GM23338 (cell line): ENCODE data around the gene APC2. TPM values are rescaled to one million over a fixed set of nuclear protein-coding genes. Genes with fewer than 3 reads are reported as not detected.

Source experiments
- ATAC-seq: fragments of 200-7000 bp; cut with Tn5 transposase; 3 replicates; pipeline ENCODE4 v1.9.1; 2020
- DNase-seq: peaks from one replicate; pipeline ENCODE4 v3.0.0-alpha.2; 2015; ENCODE audit warnings: low spot score
- H2AFZ ChIP-seq: fragments of 200-600 bp; sonication (generic); 2 replicates; pipeline ENCODE4 v1.8.0; 2016; ENCODE audit warnings: antibody characterized with exemption, mild to moderate bottlenecking, moderate library complexity
- H3F3A ChIP-seq: fragments of 200-600 bp; sonication (generic); replicated peaks from 2 replicates; pipeline ENCODE4 v1.8.0; 2017; ENCODE audit warnings: antibody characterized with exemption, mixed run types, low read depth
- H3K27ac ChIP-seq: fragments of 200-600 bp; sonication (generic); 2 replicates; pipeline ENCODE4 v1.6.1; 2016; ENCODE audit warnings: low read depth
- H3K27me3 ChIP-seq: fragments of 200-600 bp; sonication (generic); 2 replicates; pipeline ENCODE4 v1.8.0; 2016; ENCODE audit warnings: mild to moderate bottlenecking, mixed run types, moderate library complexity; ENCODE audit not compliant: insufficient read depth
- H3K36me3 ChIP-seq: fragments of 200-600 bp; sonication (generic); 2 replicates; pipeline ENCODE4 v1.8.0; 2016; ENCODE audit warnings: mild to moderate bottlenecking; ENCODE audit not compliant: insufficient read depth
- H3K4me1 ChIP-seq: fragments of 200-600 bp; sonication (generic); 2 replicates; pipeline ENCODE4 v1.8.0; 2016; ENCODE audit warnings: mild to moderate bottlenecking, moderate library complexity; ENCODE audit not compliant: insufficient read depth
- H3K4me2 ChIP-seq: fragments of 200-600 bp; sonication (generic); 2 replicates; pipeline ENCODE4 v1.7.1; 2017; ENCODE audit warnings: mixed run types
- H3K4me3 ChIP-seq: fragments of 200-600 bp; sonication (generic); 2 replicates; pipeline ENCODE4 v1.6.1; 2016; ENCODE audit warnings: mixed run types
- H3K79me2 ChIP-seq: fragments of 200-600 bp; sonication (generic); replicated peaks from 2 replicates; pipeline ENCODE4 v1.8.0; 2017; ENCODE audit warnings: mild to moderate bottlenecking; ENCODE audit not compliant: insufficient read depth
- H3K9me2 ChIP-seq: fragments of 200-600 bp; sonication (generic); 2 replicates; pipeline ENCODE4 v1.8.0; 2017; ENCODE audit not compliant: insufficient read depth
- H4K20me1 ChIP-seq: fragments of 200-600 bp; sonication (generic); replicated peaks from 2 replicates; pipeline ENCODE4 v1.8.0; 2017; ENCODE audit warnings: mild to moderate bottlenecking; ENCODE audit not compliant: insufficient read depth
- H3K27ac Mint-ChIP-seq: 2 replicates; pipeline ENCODE4 v1.8.0; 2020; ENCODE audit warnings: inconsistent platforms, mild to moderate bottlenecking, moderate library complexity, mixed read lengths
- H3K27me3 Mint-ChIP-seq: 3 replicates; pipeline ENCODE4 v1.8.0; 2022; ENCODE audit warnings: low read depth, mild to moderate bottlenecking, moderate library complexity, mixed read lengths, inconsistent platforms; ENCODE audit not compliant: insufficient read depth, poor library complexity
- H3K36me3 Mint-ChIP-seq: 3 replicates; pipeline ENCODE4 v1.8.0; 2021; ENCODE audit warnings: low read depth, mild to moderate bottlenecking, inconsistent platforms, moderate library complexity, mixed read lengths
- H3K4me1 Mint-ChIP-seq: 3 replicates; pipeline ENCODE4 v1.8.0; 2020; ENCODE audit warnings: mild to moderate bottlenecking, inconsistent platforms, mixed read lengths
- H3K4me3 Mint-ChIP-seq: 3 replicates; pipeline ENCODE4 v1.8.0; 2021; ENCODE audit warnings: moderate library complexity, mild to moderate bottlenecking, inconsistent platforms, mixed read lengths
- H3K9me3 Mint-ChIP-seq: 3 replicates; pipeline ENCODE4 v1.8.0; 2020; ENCODE audit warnings: moderate library complexity, mild to moderate bottlenecking, inconsistent platforms, mixed read lengths
- CTCF ChIP-seq, 2 experiments: fragments of 200-600 bp in 1 of 2; sonication (generic) in 1 of 2; conservative IDR thresholded peaks; 2 replicates each; pipeline versions ENCODE4 v1.5.1 to v1.6.1; 2016 to 2017; ENCODE audit warnings: antibody characterized with exemption in 2 of 2, low read depth in 2 of 2, mild to moderate bottlenecking in 2 of 2, moderate library complexity in 1 of 2
- ETS1 ChIP-seq: IDR thresholded peaks from 2 replicates; pipeline ENCODE4 v1.6.1; 2016; ENCODE audit warnings: antibody characterized with exemption
- EZH2phosphoT487 ChIP-seq: fragments of 200-600 bp; sonication (generic); IDR thresholded peaks from one replicate; pipeline ENCODE4 v1.8.1; 2018; ENCODE audit warnings: antibody characterized with exemption; ENCODE audit not compliant: unreplicated experiment
- NANOG ChIP-seq: IDR thresholded peaks from 2 replicates; pipeline ENCODE4 v1.6.1; 2016; ENCODE audit warnings: antibody characterized with exemption, borderline replicate concordance
- REST ChIP-seq: IDR thresholded peaks from one replicate; pipeline ENCODE4 v1.6.1; 2018; ENCODE audit warnings: antibody characterized with exemption; ENCODE audit not compliant: unreplicated experiment
- STAT1 ChIP-seq: IDR thresholded peaks from one replicate; pipeline ENCODE4 v1.6.1; 2016; ENCODE audit warnings: antibody characterized with exemption; ENCODE audit not compliant: unreplicated experiment
- ZNF114 ChIP-seq: fragments of 250-450 bp; sonication (Bioruptor Pico); IDR thresholded peaks from 2 replicates; pipeline ENCODE4 v1.5.0; 2020; ENCODE audit warnings: mild to moderate bottlenecking, moderate library complexity
- ZNF331 ChIP-seq: fragments of 250-450 bp; sonication (Bioruptor Pico); IDR thresholded peaks from 2 replicates; pipeline ENCODE4 v1.5.0; 2020; ENCODE audit warnings: low read depth, mild to moderate bottlenecking, moderate library complexity
- polyA plus RNA-seq: library from polyadenylated mRNA; unstranded; fragments of >200 nt; fragmentation: Nextera tagmentation; extraction: Ambion mirVana; gene quantifications from 2 replicates; pipeline ENCODE4 v1.2.1, GENCODE V29; 2016
- total RNA-seq: library from RNA; depleted of rRNA; stranded (reverse); fragments of >200 nt; shearing (Covaris generic); gene quantifications from 2 replicates; pipeline ENCODE4 v1.2.3, GENCODE V29; 2014

Gene APC2
- total and polyA plus RNA-seq, 2 experiments from 2014 or later, result 1.4 to 18.3 TPM

- no peak for ATAC-seq
- no peak for TF ChIP-seq STAT1
- TF ChIP-seq CTCF (conservative IDR thresholded peaks at IDR 0.05; ENCODE audit: low read depth in 2 of 2), result peak in 1 of 2 experiments; percentile 18; a peak in 1 of 4 replicates
- TF ChIP-seq NANOG, result no peak
- H3K4me3 Mint-ChIP-seq, result no peak overlapping the region; the same call in 2 of the 3 replicates
Measured at GRCh38 chr19:1425102-1425837, 24.7 kb upstream of the APC2 start.

GRCh38 chr19:1425902-1426301 lies 24.0 kb upstream of the APC2 start:
- Mint-ChIP-seq H3K27me3 (peaks cover 4% of the 10 kb centered on the region), H3K4me1 (peaks cover 20% of the 10 kb centered on the region), H3K27ac (no peak overlapping the region; the same call in 1 of the 2 replicates), H3K9me3 (no peaks in the 10 kb centered on the region), H3K36me3 (peaks cover 73% of the 10 kb centered on the region), H3K4me3 (no peak overlapping the region; the same call in 2 of the 3 replicates)
- Histone ChIP-seq H3K79me2 (peaks cover 65% of the 10 kb centered on the region), H3K27me3 (no peaks in the 10 kb centered on the region), H3K4me3 (no peak overlapping the region), H3K9me2 (no peaks in the 10 kb centered on the region), H4K20me1 (peaks cover 39% of the 10 kb centered on the region), H3F3A (peaks cover 53% of the 10 kb centered on the region), H3K27ac (no peak overlapping the region), H2AFZ (no peak overlapping the region), H3K4me2 (no peak overlapping the region), H3K4me1 (no peaks in the 10 kb centered on the region; the same call in 1 of the 2 replicates), H3K36me3 (peaks cover 54% of the 10 kb centered on the region)
- no peak for ATAC-seq
- no peak for DNase-seq
- TF ChIP-seq NANOG, result no peak
- no peak for TF ChIP-seq CTCF (conservative IDR thresholded peaks at IDR 0.05; ENCODE audit: low read depth in 2 of 2)
- no peak for TF ChIP-seq REST
- TF ChIP-seq ETS1, result no peak
- no peak for TF ChIP-seq ZNF114 (CRISPR knock-in tag)
- no peak for TF ChIP-seq ZNF331 (CRISPR knock-in tag)
- TF ChIP-seq EZH2phosphoT487, result no peak

More at GRCh38 chr19:1425102-1425837, 24.7 kb upstream of the APC2 start:
- no peak overlapping the region for H3K4me2 ChIP-seq
- peaks cover 73% of the 10 kb centered on the region for H3K36me3 Mint-ChIP-seq
- H3K27ac ChIP-seq, result no peak overlapping the region
- H3K4me1 ChIP-seq, result no peaks in the 10 kb centered on the region; the same call in 1 of the 2 replicates
- no peak for DNase-seq
- no peaks in the 10 kb centered on the region for H3K9me3 Mint-ChIP-seq
- peaks cover 72% of the 10 kb centered on the region for H3K79me2 ChIP-seq
- peaks cover 43% of the 10 kb centered on the region for H4K20me1 ChIP-seq
- H3F3A ChIP-seq, result peaks cover 56% of the 10 kb centered on the region
- H2AFZ ChIP-seq, result no peak overlapping the region
- peaks cover 4% of the 10 kb centered on the region for H3K27me3 Mint-ChIP-seq
- H3K36me3 ChIP-seq, result peaks cover 60% of the 10 kb centered on the region
- no peaks in the 10 kb centered on the region for H3K27me3 ChIP-seq
- peaks cover 24% of the 10 kb centered on the region for H3K4me1 Mint-ChIP-seq
- no peak overlapping the region for H3K4me3 ChIP-seq
- no peak overlapping the region; the same call in 1 of the 2 replicates for H3K27ac Mint-ChIP-seq
- no peaks in the 10 kb centered on the region for H3K9me2 ChIP-seq
